Activated CD8-positive, alpha-beta memory T cell treated with anti-CD3 and anti-CD28 coated beads for 36 hours (primary cell): ENCODE data around the gene DAP. TPM values are rescaled to one million over a fixed set of nuclear protein-coding genes. Genes with fewer than 3 reads are reported as not detected.
"Not testable (repeated sequence)": the region's sequence is repeated elsewhere in the genome, so short reads cannot be mapped to it uniquely, and the experiment has no call there.

Experiments used
- CTCF ChIA-PET: fragments of 350-600 bp; sonication (Branson Sonifier 250); formaldehyde crosslinking; loops from one replicate; lab custom pipeline; 2021; ENCODE audit warnings: antibody characterized with exemption; lab: Charles Lee
- POLR2A ChIA-PET: fragments of 350-600 bp; sonication (Branson Sonifier 250); formaldehyde crosslinking; loops from one replicate; lab custom pipeline; 2021; ENCODE audit warnings: antibody characterized with exemption; lab: Charles Lee
- total RNA-seq, 2 experiments: library from RNA; stranded (reverse); gene quantifications; one replicate each; pipeline ENCODE4 v1.2.3, GENCODE V29; 2021

DAP gene
- total RNA-seq, 2 experiments from 2014 or later: 55.8 to 58.7 TPM

- POLR2A ChIA-PET, CTCF ChIA-PET: not testable (repeated sequence)
Observed at GRCh38 chr5:10718617-10719016, 42.4 kb downstream of the DAP start.

- POLR2A ChIA-PET, CTCF ChIA-PET: not testable (repeated sequence)
Observed at GRCh38 chr5:10716825-10717224, 44.2 kb downstream of the DAP start.

- POLR2A ChIA-PET: no interaction called here
Observed at GRCh38 chr5:10715605-10716290, 45.3 kb downstream of the DAP start.

GRCh38 chr5:10712574-10713366 lies 48.3 kb downstream of the DAP start:
- POLR2A ChIA-PET: no interaction called here
- CTCF ChIA-PET: no interaction called here

More at GRCh38 chr5:10715605-10716290, 45.3 kb downstream of the DAP start:
- CTCF ChIA-PET: no interaction called here

- ChIA-PET POLR2A (no interaction called here), CTCF (no interaction called here)
Observed at GRCh38 chr5:10711562-10711961, 49.5 kb downstream of the DAP start.

DNA sequence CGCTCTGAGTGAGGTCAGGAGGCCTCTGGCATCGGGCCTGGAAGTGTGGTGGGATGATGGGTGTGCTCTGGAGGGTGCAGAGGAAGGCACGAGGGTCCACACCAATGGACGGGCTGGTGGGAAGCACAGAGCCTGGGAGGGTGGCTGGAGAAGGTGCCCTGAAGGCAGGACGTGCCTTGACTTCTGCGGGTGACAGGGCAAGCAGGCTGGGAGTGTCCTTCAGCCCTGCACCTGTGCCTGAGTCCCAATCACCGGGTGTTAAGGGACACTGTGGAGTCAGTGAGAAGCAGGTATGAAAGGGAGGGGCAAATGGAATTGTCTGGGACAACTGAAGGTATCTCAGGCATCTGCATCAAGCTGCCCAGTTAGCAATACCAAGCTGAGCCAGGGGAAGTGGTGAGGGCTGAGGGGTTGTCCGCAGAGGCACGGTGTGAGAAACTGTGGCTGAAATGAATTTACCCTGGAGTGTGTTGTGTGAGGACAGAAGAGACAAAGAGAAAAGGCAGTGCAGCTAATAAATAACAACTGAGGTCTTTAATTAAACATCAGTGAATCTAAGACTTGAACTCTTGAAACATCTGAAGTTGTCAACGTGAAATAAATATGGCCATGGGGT lies 50.4 kb downstream of the DAP start:
- POLR2A ChIA-PET: no interaction called here
- CTCF ChIA-PET: no interaction called here

GRCh38 chr5:10709933-10710332 lies 51.1 kb downstream of the DAP start:
- POLR2A ChIA-PET: no interaction called here
- CTCF ChIA-PET: no interaction called here

GRCh38 chr5:10709409-10709808 lies 51.6 kb downstream of the DAP start:
- ChIA-PET POLR2A (no interaction called here), CTCF (no interaction called here)

- POLR2A ChIA-PET: no interaction called here
- CTCF ChIA-PET: no interaction called here
Observed at GRCh38 chr5:10708189-10708944, 52.7 kb downstream of the DAP start.

GRCh38 chr5:10707198-10708142 lies 53.6 kb downstream of the DAP start:
- ChIA-PET CTCF (no interaction called here), POLR2A (no interaction called here)

- CTCF ChIA-PET: no interaction called here
- POLR2A ChIA-PET: no interaction called here
Observed at GRCh38 chr5:10706326-10706725, 54.7 kb downstream of the DAP start.

GRCh38 chr5:10705747-10706146 lies 55.3 kb downstream of the DAP start:
- CTCF ChIA-PET: no interaction called here

GRCh38 chr5:10704949-10705621 lies 55.9 kb downstream of the DAP start:
- ChIA-PET CTCF (no interaction called here), POLR2A (no interaction called here)

More at GRCh38 chr5:10705747-10706146, 55.3 kb downstream of the DAP start:
- POLR2A ChIA-PET: no interaction called here

DNA sequence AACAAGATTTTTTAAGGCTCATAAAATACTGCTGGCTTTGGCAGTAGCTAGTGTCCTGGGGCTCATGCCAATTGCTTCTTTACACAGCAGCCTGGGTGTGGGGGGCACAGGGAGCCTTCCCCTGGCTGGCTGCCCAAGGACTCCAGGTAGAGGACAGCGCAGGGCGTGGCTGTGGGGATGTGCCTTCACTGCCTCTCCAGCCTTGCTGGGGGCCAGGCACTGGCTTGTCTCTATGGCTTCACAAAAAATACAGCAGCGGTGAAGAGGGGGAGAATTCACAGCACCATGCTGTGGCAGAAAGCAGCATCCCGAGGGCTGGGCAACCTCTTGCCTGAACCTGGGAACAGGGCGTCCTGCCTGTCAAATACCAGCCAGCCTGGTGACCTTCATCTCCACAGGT lies 57.4 kb downstream of the DAP start:
- ChIA-PET POLR2A (no interaction called here), CTCF (interaction anchor here (2.1 kb wide), 1 partner anchor 76 kb away, joined by 4 read pairs; no protein-coding TSS in a partner anchor)

- ChIA-PET CTCF (interaction anchor here (0.8 to 2.1 kb wide), 2 partner anchors 55 to 75 kb away, joined by 4 read pairs; no protein-coding TSS in a partner anchor), POLR2A (no interaction called here)
Observed at GRCh38 chr5:10702911-10703491, 58.0 kb downstream of the DAP start.

DNA sequence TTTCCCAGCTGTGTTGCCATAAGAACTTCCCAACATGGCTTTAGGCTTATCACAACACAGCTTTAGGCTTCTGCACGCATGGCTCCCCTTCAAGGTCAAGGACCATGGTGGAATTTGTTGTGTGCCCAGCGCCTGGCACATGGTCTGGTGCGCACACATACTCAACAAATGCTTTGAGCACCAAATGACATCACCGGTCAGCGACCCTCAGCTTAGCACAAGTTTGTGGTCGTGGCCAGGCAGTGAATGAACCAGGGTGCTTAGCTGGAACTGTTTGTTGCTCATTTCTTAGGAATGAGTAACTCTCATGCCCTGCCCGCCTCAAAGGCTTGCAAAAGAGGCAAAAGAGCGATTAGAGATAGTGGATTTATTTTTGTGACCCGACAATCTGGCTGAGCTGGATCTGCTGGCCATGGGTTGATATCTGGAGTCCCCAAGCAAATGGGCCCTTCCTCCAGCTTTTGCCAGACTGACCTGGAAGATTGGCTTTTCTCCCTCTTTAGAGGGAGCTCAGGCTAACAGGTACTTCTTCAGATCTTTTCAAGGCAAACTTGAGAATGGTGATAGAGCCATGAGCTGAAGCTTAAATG lies 58.9 kb downstream of the DAP start:
- ChIA-PET CTCF (interaction anchor here (0.6 to 2.1 kb wide), 3 partner anchors 35 to 75 kb away, joined by 3 to 4 read pairs (median 4); no protein-coding TSS in a partner anchor), POLR2A (no interaction called here)

DNA sequence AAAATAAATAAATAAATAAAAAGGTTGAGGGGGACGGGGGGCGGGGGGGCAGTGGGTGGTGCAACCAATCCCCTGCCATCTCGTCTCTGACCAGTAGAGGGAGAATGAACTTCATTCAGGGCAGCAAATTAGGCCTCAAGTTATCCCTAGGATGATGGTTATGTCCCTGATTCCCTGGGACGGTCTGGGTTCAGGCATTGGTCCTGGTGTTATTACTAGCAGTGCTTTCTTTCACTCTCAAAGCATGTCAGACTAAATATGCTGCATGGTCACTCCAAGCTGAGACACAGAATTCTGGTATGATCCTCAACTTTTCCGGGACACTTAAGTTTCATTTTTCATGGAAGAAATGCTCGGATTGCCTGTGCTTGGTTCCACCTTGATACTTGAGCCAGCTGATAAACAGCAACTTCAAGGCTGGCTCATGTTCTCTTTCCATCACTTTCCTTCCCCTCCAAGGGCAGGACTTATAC lies 59.4 kb downstream of the DAP start:
- POLR2A ChIA-PET: no interaction called here
- CTCF ChIA-PET: interaction anchor here (0.6 to 0.8 kb wide), 2 partner anchors 23 to 36 kb away, joined by 3 read pairs; no protein-coding TSS in a partner anchor
